ENCODE results near the gene TRMT2A.
A peak's percentile ranks its signal among the peaks of the same experiment; 100 is the strongest.

TRMT2A gene

GRCh38 chr22:20109411-20110358, 7.3 kb downstream of the TRMT2A start:
- no peak for TF ChIP-seq REST (IDR thresholded peaks at IDR 0.05; ENCODE audit: insufficient read depth in 1 of 2, low read depth in 2 of 2, low read length in 2 of 2)
- peak; percentile 12 for TF ChIP-seq FOXP2 (optimal IDR thresholded peaks at IDR 0.05; ENCODE audit: borderline replicate concordance, extremely low read depth, extremely low read length, insufficient read depth)

GRCh38 chr22:20108757-20109230, 8.2 kb downstream of the TRMT2A start:
- TF ChIP-seq FOXP2 (optimal IDR thresholded peaks at IDR 0.05; ENCODE audit: borderline replicate concordance, extremely low read depth, extremely low read length, insufficient read depth), result no peak
- TF ChIP-seq TAF1 (IDR thresholded peaks at IDR 0.05; ENCODE audit: borderline replicate concordance, insufficient read depth, low read length), result no peak
- no peak for TF ChIP-seq REST (IDR thresholded peaks at IDR 0.05; ENCODE audit: insufficient read depth in 1 of 2, low read depth in 2 of 2, low read length in 2 of 2)
- no peak for TF ChIP-seq SIN3A (IDR thresholded peaks at IDR 0.05; ENCODE audit: borderline replicate concordance, insufficient read depth, low read length)
- no peak for TF ChIP-seq POLR2AphosphoS5 (IDR thresholded peaks at IDR 0.05; ENCODE audit: low read depth, low read length)

GRCh38 chr22:20107951-20108756, 8.9 kb downstream of the TRMT2A start:
- TF ChIP-seq POLR2AphosphoS5 (IDR thresholded peaks at IDR 0.05; ENCODE audit: low read depth, low read length) (no peak), FOXP2 (optimal IDR thresholded peaks at IDR 0.05; ENCODE audit: borderline replicate concordance, extremely low read depth, extremely low read length, insufficient read depth) (no peak), REST (IDR thresholded peaks at IDR 0.05; ENCODE audit: insufficient read depth in 1 of 2, low read depth in 2 of 2, low read length in 2 of 2) (no peak), SIN3A (IDR thresholded peaks at IDR 0.05; ENCODE audit: borderline replicate concordance, insufficient read depth, low read length) (no peak), TAF1 (IDR thresholded peaks at IDR 0.05; ENCODE audit: borderline replicate concordance, insufficient read depth, low read length) (no peak)

- TF ChIP-seq SIN3A (IDR thresholded peaks at IDR 0.05; ENCODE audit: borderline replicate concordance, insufficient read depth, low read length) (no peak), FOXP2 (optimal IDR thresholded peaks at IDR 0.05; ENCODE audit: borderline replicate concordance, extremely low read depth, extremely low read length, insufficient read depth) (no peak), TAF1 (IDR thresholded peaks at IDR 0.05; ENCODE audit: borderline replicate concordance, insufficient read depth, low read length) (no peak), REST (IDR thresholded peaks at IDR 0.05; ENCODE audit: insufficient read depth in 1 of 2, low read depth in 2 of 2, low read length in 2 of 2) (no peak), POLR2AphosphoS5 (IDR thresholded peaks at IDR 0.05; ENCODE audit: low read depth, low read length) (no peak)
These were observed 9.5 kb downstream of the TRMT2A start for GRCh38 chr22:20107471-20107901.
